Esophagus squamous epithelium (tissue), 5 donors: Measurements from ENCODE around the gene CD40. TPM values are rescaled to one million over a fixed set of nuclear protein-coding genes. Genes with fewer than 3 reads are reported as not detected.

Experiments
- DNase-seq: peaks from one replicate; lab custom pipeline; 2025; lab: John Stamatoyannopoulos, UW
- H3K27ac ChIP-seq, 4 donors: fragments of 200-600 bp; sonication (generic); one replicate each; pipeline ENCODE4 v1.5.1; 2016 to 2019; ENCODE audit warnings: mild to moderate bottlenecking in 1 of 4
- H3K27me3 ChIP-seq, 4 donors: fragments of 200-600 bp; sonication (generic); 1 replicate in 3 of 4; 2 replicates in 1 of 4; pipeline versions ENCODE4 v1.5.1 to v1.6.0; 2017 to 2021; ENCODE audit warnings: antibody characterized with exemption in 1 of 4
- H3K36me3 ChIP-seq, 3 donors: fragments of 200-600 bp; sonication (generic); one replicate each; pipeline ENCODE4 v1.5.1; 2016 to 2019
- H3K4me1 ChIP-seq, 3 donors: fragments of 200-600 bp; sonication (generic); one replicate each; pipeline ENCODE4 v1.5.1; 2017 to 2019
- H3K4me3 ChIP-seq, 4 donors: fragments of 200-600 bp; sonication (generic); 1 replicate in 3 of 4; 2 replicates in 1 of 4; pipeline ENCODE4 v1.5.1; 2016 to 2019; ENCODE audit warnings: mild to moderate bottlenecking in 2 of 4, moderate library complexity in 1 of 4
- H3K9me3 ChIP-seq, 3 donors: fragments of 200-600 bp; sonication (generic); one replicate each; pipeline ENCODE4 v1.5.1; 2016 to 2019
- CTCF ChIP-seq, 6 experiments: fragments of 450-650 bp in 4 of 6; fragments of 200-600 bp in 2 of 6; sonication (generic) in 2 of 6; IDR thresholded peaks; one replicate each; pipeline ENCODE4 v1.5.1; 2016 to 2019; ENCODE audit warnings: antibody characterized with exemption in 6 of 6, mild to moderate bottlenecking in 4 of 6, moderate library complexity in 4 of 6
- POLR2A ChIP-seq, 4 donors: fragments of 450-650 bp; IDR thresholded peaks; one replicate each; pipeline ENCODE4 v1.6.1; 2017; ENCODE audit warnings: antibody characterized with exemption in 4 of 4, mild to moderate bottlenecking in 4 of 4, moderate library complexity in 3 of 4
- WGBS, 2 donors: methylation state at CpG; one replicate each; pipeline ENCODE4 v1.1.5; 2018; 5-methylcytosine and 5-hydroxymethylcytosine counted together
- intact Hi-C: fragments of 100-400 bp; cut with DNase I; formaldehyde crosslinking; loops from one replicate; pipeline ENCODE4 v1.15.0; 2022
- total RNA-seq, 4 donors: library from RNA; depleted of rRNA; stranded (reverse); fragments of >200 nt; gene quantifications; one replicate each; pipeline ENCODE4 v1.1.0, GENCODE V29; 2016
- donor health status: DM: yes; HTN: yes; CAD: no.

CD40 gene
- total RNA-seq, 4 donors from 2014 or later, result 3.2 to 15.3 (median 10.2) TPM

GRCh38 chr20:46152824-46153586, 34.9 kb downstream of the CD40 start:
- WGBS, 2 donors, result 80 to 83% methylated on average over 16 to 17 of the region's 33 CpGs
- DNase-seq, result no peak

GRCh38 chr20:46154305-46154704, 36.2 kb downstream of the CD40 start:
- Histone ChIP-seq H3K27ac (no peak overlapping the region), H3K4me3 (no peak overlapping the region), H3K9me3 (no peaks in the 10 kb centered on the region), H3K4me1 (no peaks in the 10 kb centered on the region), H3K27me3 (peaks cover 0 to 82% (median 0%) of the 10 kb centered on the region in 4 donors), H3K36me3 (no peaks in the 10 kb centered on the region)
- intact Hi-C loops, result no loop called here
- TF ChIP-seq CTCF (IDR thresholded peaks at IDR 0.05) (no peak), POLR2A (IDR thresholded peaks at IDR 0.05) (no peak)
- 67 to 77% methylated on average over 5 of the region's 5 CpGs for WGBS, 2 donors
- DNase-seq, result no peak

More at GRCh38 chr20:46152824-46153586, 34.9 kb downstream of the CD40 start:
- no peak for TF ChIP-seq POLR2A (IDR thresholded peaks at IDR 0.05)
- no peak for TF ChIP-seq CTCF (IDR thresholded peaks at IDR 0.05)
- intact Hi-C loops, result no loop called here
- no peak overlapping the region for H3K27ac ChIP-seq
- H3K4me1 ChIP-seq, result no peaks in the 10 kb centered on the region
- no peak overlapping the region for H3K4me3 ChIP-seq
- H3K9me3 ChIP-seq, result no peaks in the 10 kb centered on the region
- peaks cover 0 to 69% (median 0%) of the 10 kb centered on the region in 4 donors for H3K27me3 ChIP-seq
- no peaks in the 10 kb centered on the region for H3K36me3 ChIP-seq

GRCh38 chr20:46154796-46155195, 36.7 kb downstream of the CD40 start:
- WGBS, 2 donors, result 78 to 88% methylated on average over 2 of the region's 2 CpGs
- Histone ChIP-seq H3K36me3 (no peaks in the 10 kb centered on the region), H3K27me3 (peaks cover 0 to 81% (median 0%) of the 10 kb centered on the region in 4 donors), H3K27ac (no peak overlapping the region), H3K4me3 (no peak overlapping the region), H3K9me3 (no peaks in the 10 kb centered on the region), H3K4me1 (no peaks in the 10 kb centered on the region)
- no peak for DNase-seq
- TF ChIP-seq POLR2A (IDR thresholded peaks at IDR 0.05), result no peak
- TF ChIP-seq CTCF (IDR thresholded peaks at IDR 0.05), result no peak
- intact Hi-C loops, result no loop called here

- Histone ChIP-seq H3K4me1 (no peaks in the 10 kb centered on the region), H3K27me3 (peaks cover 0 to 81% (median 0%) of the 10 kb centered on the region in 4 donors), H3K4me3 (no peak overlapping the region), H3K36me3 (no peaks in the 10 kb centered on the region), H3K27ac (no peak overlapping the region), H3K9me3 (no peaks in the 10 kb centered on the region)
- intact Hi-C loops, result no loop called here
- TF ChIP-seq POLR2A (IDR thresholded peaks at IDR 0.05) (no peak), CTCF (IDR thresholded peaks at IDR 0.05) (no peak)
- DNase-seq, result no peak
- 66 to 72% methylated on average over 8 of the region's 8 CpGs for WGBS, 2 donors
Observed at GRCh38 chr20:46156065-46156464, 38.0 kb downstream of the CD40 start.

GRCh38 chr20:46157076-46157592, 39.0 kb downstream of the CD40 start:
- no peak for TF ChIP-seq POLR2A (IDR thresholded peaks at IDR 0.05)
- no peak for TF ChIP-seq CTCF (IDR thresholded peaks at IDR 0.05)
- WGBS, 2 donors, result 74% methylated on average over 6 of the region's 6 CpGs
- H3K27ac ChIP-seq, result no peak overlapping the region
- peaks cover 0 to 81% (median 0%) of the 10 kb centered on the region in 4 donors for H3K27me3 ChIP-seq
- intact Hi-C loops, result no loop called here
- H3K9me3 ChIP-seq, result no peaks in the 10 kb centered on the region
- no peaks in the 10 kb centered on the region for H3K36me3 ChIP-seq
- DNase-seq, result no peak
- H3K4me1 ChIP-seq, result no peaks in the 10 kb centered on the region
- no peak overlapping the region for H3K4me3 ChIP-seq
